22Rv1 (cell line): Measurements from ENCODE around the gene ZNF410.

Experiments used
- ZFX ChIP-seq: fragments of 450-650 bp; IDR thresholded peaks from 2 replicates; pipeline ENCODE4 v1.6.1; 2017; ENCODE audit warnings: antibody characterized with exemption, borderline replicate concordance
- TF ChIP-seq, protein P1 (sequence below): fragments of 450-650 bp; IDR thresholded peaks from 2 replicates; pipeline ENCODE4 v1.5.1; 2017; ENCODE audit warnings: mild to moderate bottlenecking

DNA sequence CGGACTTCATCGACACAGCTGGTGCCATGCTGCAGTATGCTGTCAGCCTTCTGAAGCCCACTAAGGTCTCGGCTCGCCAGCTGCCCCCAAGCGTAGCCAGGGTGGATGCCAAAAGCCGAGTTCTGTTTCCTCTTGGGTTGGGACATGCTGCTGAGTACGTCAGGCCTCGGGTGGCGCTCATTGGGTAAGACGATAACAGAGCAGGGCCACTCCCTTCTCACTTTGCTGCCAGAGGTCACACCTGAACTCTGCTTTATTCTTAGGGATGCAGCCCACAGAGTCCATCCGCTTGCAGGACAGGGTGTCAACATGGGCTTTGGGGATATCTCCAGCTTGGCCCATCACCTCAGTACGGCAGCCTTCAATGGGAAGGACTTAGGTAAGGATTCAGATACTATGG is 74.5 kb downstream of the ZNF410 start:
- TF ChIP-seq, protein P1, sequence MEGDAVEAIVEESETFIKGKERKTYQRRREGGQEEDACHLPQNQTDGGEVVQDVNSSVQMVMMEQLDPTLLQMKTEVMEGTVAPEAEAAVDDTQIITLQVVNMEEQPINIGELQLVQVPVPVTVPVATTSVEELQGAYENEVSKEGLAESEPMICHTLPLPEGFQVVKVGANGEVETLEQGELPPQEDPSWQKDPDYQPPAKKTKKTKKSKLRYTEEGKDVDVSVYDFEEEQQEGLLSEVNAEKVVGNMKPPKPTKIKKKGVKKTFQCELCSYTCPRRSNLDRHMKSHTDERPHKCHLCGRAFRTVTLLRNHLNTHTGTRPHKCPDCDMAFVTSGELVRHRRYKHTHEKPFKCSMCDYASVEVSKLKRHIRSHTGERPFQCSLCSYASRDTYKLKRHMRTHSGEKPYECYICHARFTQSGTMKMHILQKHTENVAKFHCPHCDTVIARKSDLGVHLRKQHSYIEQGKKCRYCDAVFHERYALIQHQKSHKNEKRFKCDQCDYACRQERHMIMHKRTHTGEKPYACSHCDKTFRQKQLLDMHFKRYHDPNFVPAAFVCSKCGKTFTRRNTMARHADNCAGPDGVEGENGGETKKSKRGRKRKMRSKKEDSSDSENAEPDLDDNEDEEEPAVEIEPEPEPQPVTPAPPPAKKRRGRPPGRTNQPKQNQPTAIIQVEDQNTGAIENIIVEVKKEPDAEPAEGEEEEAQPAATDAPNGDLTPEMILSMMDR: no peak
- TF ChIP-seq ZFX: no peak
